Fibroblast of upper back skin (primary cell): ENCODE results near the gene TCERG1L.
"Not testable (repeated sequence)": the region's sequence is repeated elsewhere in the genome, so short reads cannot be mapped to it uniquely, and the experiment has no call there.

Experiments
- DNase-seq: peaks from one replicate; pipeline ENCODE4 v3.0.0-alpha.2; 2013

Gene TCERG1L

GRCh38 chr10:131141645-131142516, 169.6 kb downstream of the TCERG1L start:
- DNase-seq: no peak

GRCh38 chr10:131141207-131141606, 170.3 kb downstream of the TCERG1L start:
- DNase-seq: no peak

- DNase-seq: no peak
Measured at GRCh38 chr10:131140606-131141005, 170.9 kb downstream of the TCERG1L start.

- no peak for DNase-seq
Measured at GRCh38 chr10:131137223-131137622, 174.3 kb downstream of the TCERG1L start.

GRCh38 chr10:131136336-131136735, 175.2 kb downstream of the TCERG1L start:
- not testable (repeated sequence) for DNase-seq

GRCh38 chr10:131135716-131136115, 175.8 kb downstream of the TCERG1L start:
- DNase-seq: no peak

GRCh38 chr10:131134651-131135050, 176.9 kb downstream of the TCERG1L start:
- DNase-seq: no peak

- DNase-seq: no peak
Measured at GRCh38 chr10:131134001-131134576, 177.4 kb downstream of the TCERG1L start.

- DNase-seq: no peak
Measured at GRCh38 chr10:131132681-131133080, 178.8 kb downstream of the TCERG1L start.

GRCh38 chr10:131131726-131132591, 179.6 kb downstream of the TCERG1L start:
- DNase-seq: no peak

GRCh38 chr10:131130025-131130424, 181.5 kb downstream of the TCERG1L start:
- no peak for DNase-seq

GRCh38 chr10:131129544-131129943, 182.0 kb downstream of the TCERG1L start:
- no peak for DNase-seq

- DNase-seq: no peak
Measured at GRCh38 chr10:131128731-131129130, 182.8 kb downstream of the TCERG1L start.

- DNase-seq: no peak
Measured at GRCh38 chr10:131127610-131128009, 183.9 kb downstream of the TCERG1L start.

GRCh38 chr10:131127138-131127589, 184.4 kb downstream of the TCERG1L start:
- no peak for DNase-seq

GRCh38 chr10:131126321-131127137, 185.0 kb downstream of the TCERG1L start:
- DNase-seq: no peak

- no peak for DNase-seq
Measured at GRCh38 chr10:131125511-131126225, 185.9 kb downstream of the TCERG1L start.

GRCh38 chr10:131124945-131125344, 186.6 kb downstream of the TCERG1L start:
- no peak for DNase-seq

GRCh38 chr10:131123496-131123895, 188.0 kb downstream of the TCERG1L start:
- DNase-seq: no peak

GRCh38 chr10:131121511-131122035, 189.9 kb downstream of the TCERG1L start:
- DNase-seq: no peak

GRCh38 chr10:131119626-131120355, 191.7 kb downstream of the TCERG1L start:
- DNase-seq: no peak
